H9 (cell line): ENCODE results near the gene ADAM19. TPM values are rescaled to one million over a fixed set of nuclear protein-coding genes. Genes with fewer than 3 reads are reported as not detected.
A peak's percentile ranks its signal among the peaks of the same experiment; 100 is the strongest.

Experiments used
- DNase-seq: peaks from one replicate; pipeline ENCODE4 v3.0.0-alpha.2; 2017
- H2AFZ ChIP-seq: one replicate; pipeline ENCODE4 v1.6.1; 2013; ENCODE audit warnings: mild to moderate bottlenecking, low read length, control low read depth, moderate library complexity
- H2AK5ac ChIP-seq: 2 replicates; pipeline ENCODE4 v1.6.1; 2013; ENCODE audit warnings: low read length, control low read depth, mixed read lengths; ENCODE audit not compliant: insufficient read length
- H2BK120ac ChIP-seq: one replicate; pipeline ENCODE4 v1.6.1; 2013; ENCODE audit warnings: low read depth, mild to moderate bottlenecking, low read length, control low read depth, inconsistent platforms; ENCODE audit not compliant: poor library complexity, severe bottlenecking
- H2BK12ac ChIP-seq: 2 replicates; pipeline ENCODE4 v1.6.1; 2013; ENCODE audit warnings: low read length, control low read depth, mixed read lengths, low read depth; ENCODE audit not compliant: insufficient read length
- H2BK15ac ChIP-seq: 2 replicates; pipeline ENCODE4 v1.6.1; 2013; ENCODE audit warnings: low read depth, low read length, control low read depth
- H2BK20ac ChIP-seq: one replicate; pipeline ENCODE4 v1.6.1; 2013; ENCODE audit warnings: low read depth, mild to moderate bottlenecking, low read length, control low read depth, inconsistent platforms; ENCODE audit not compliant: poor library complexity, severe bottlenecking
- H2BK5ac ChIP-seq: 2 replicates; pipeline ENCODE4 v1.6.1; 2013; ENCODE audit warnings: low read length, control low read depth, mixed read lengths; ENCODE audit not compliant: insufficient read length
- H3K14ac ChIP-seq: 2 replicates; pipeline ENCODE4 v1.6.1; 2013; ENCODE audit warnings: low read length, control low read depth; ENCODE audit not compliant: insufficient read depth
- H3K18ac ChIP-seq: 2 replicates; pipeline ENCODE4 v1.6.1; 2013; ENCODE audit warnings: low read depth, mild to moderate bottlenecking, mixed read lengths, low read length, control low read depth; ENCODE audit not compliant: insufficient read length
- H3K23ac ChIP-seq: 2 replicates; pipeline ENCODE4 v1.6.1; 2013; ENCODE audit warnings: low read length, control low read depth, mixed read lengths, low read depth; ENCODE audit not compliant: insufficient read length
- H3K23me2 ChIP-seq: 2 replicates; pipeline ENCODE4 v1.6.1; 2013; ENCODE audit warnings: low read depth, mild to moderate bottlenecking, mixed read lengths, low read length, control low read depth; ENCODE audit not compliant: insufficient read length, poor library complexity, severe bottlenecking
- H3K27ac ChIP-seq: 2 replicates; pipeline ENCODE4 v1.5.1; 2013; ENCODE audit warnings: low read length, control low read depth, mixed read lengths, low read depth; ENCODE audit not compliant: insufficient read length
- H3K27me3 ChIP-seq: 2 replicates; pipeline ENCODE4 v1.6.1; 2013; ENCODE audit warnings: low read length, control low read depth, inconsistent platforms; ENCODE audit not compliant: insufficient read depth
- H3K4ac ChIP-seq: 2 replicates; pipeline ENCODE4 v1.6.1; 2013; ENCODE audit warnings: low read depth, mild to moderate bottlenecking, control low read depth, inconsistent platforms, low read length, moderate library complexity
- H3K4me1 ChIP-seq: 2 replicates; pipeline ENCODE4 v1.6.1; 2013; ENCODE audit warnings: low read length, control low read depth, inconsistent platforms; ENCODE audit not compliant: insufficient read depth
- H3K4me2 ChIP-seq: 2 replicates; pipeline ENCODE4 v1.6.1; 2013; ENCODE audit warnings: low read length, control low read depth, mixed read lengths; ENCODE audit not compliant: insufficient read length, insufficient read depth
- H3K56ac ChIP-seq: 2 replicates; pipeline ENCODE4 v1.6.1; 2013; ENCODE audit warnings: low read depth, mild to moderate bottlenecking, mixed read lengths, low read length, control low read depth; ENCODE audit not compliant: insufficient read length
- H3K79me1 ChIP-seq: 2 replicates; pipeline ENCODE4 v1.6.1; 2013; ENCODE audit warnings: low read depth, mild to moderate bottlenecking, moderate library complexity, low read length, control low read depth, inconsistent platforms; ENCODE audit not compliant: insufficient read depth, poor library complexity, severe bottlenecking
- H3K79me2 ChIP-seq: 2 replicates; pipeline ENCODE4 v1.6.1; 2013; ENCODE audit warnings: low read length, control low read depth, inconsistent platforms; ENCODE audit not compliant: insufficient read depth
- H3K9ac ChIP-seq: 2 replicates; pipeline ENCODE4 v1.6.1; 2013; ENCODE audit warnings: low read length, control low read depth, mixed read lengths; ENCODE audit not compliant: insufficient read length; ENCODE audit errors: extremely low read depth
- H3K9me3 ChIP-seq: one replicate; pipeline ENCODE4 v1.6.1; 2013; ENCODE audit warnings: low read depth, low read length, inconsistent platforms; ENCODE audit not compliant: control insufficient read depth
- H3T11ph ChIP-seq: one replicate; pipeline ENCODE4 v1.6.1; 2013; ENCODE audit warnings: mild to moderate bottlenecking, low read length, control low read depth, inconsistent platforms
- H4K20me1 ChIP-seq: one replicate; pipeline ENCODE4 v1.6.1; 2013; ENCODE audit not compliant: control insufficient read depth, insufficient read length, insufficient read depth
- H4K5ac ChIP-seq: 2 replicates; pipeline ENCODE4 v1.6.1; 2013; ENCODE audit warnings: low read depth, mild to moderate bottlenecking, mixed read lengths, low read length, control low read depth; ENCODE audit not compliant: insufficient read length
- H4K8ac ChIP-seq: replicated peaks from 2 replicates; pipeline ENCODE4 v1.6.1; 2013; ENCODE audit warnings: low read length, control low read depth, mixed read lengths, low read depth; ENCODE audit not compliant: insufficient read length
- H4K91ac ChIP-seq: 2 replicates; pipeline ENCODE4 v1.6.1; 2013; ENCODE audit warnings: low read depth, mild to moderate bottlenecking, moderate library complexity, mixed read lengths, low read length, control low read depth; ENCODE audit not compliant: insufficient read length
- H3K27ac Mint-ChIP-seq, 3 experiments: 2 replicates in 2 of 3; 3 replicates in 1 of 3; pipeline ENCODE4 v1.8.0; 2020 to 2021; ENCODE audit warnings: mixed read lengths in 3 of 3, mild to moderate bottlenecking in 1 of 3, moderate library complexity in 1 of 3
- H3K27me3 Mint-ChIP-seq: 2 replicates; pipeline ENCODE4 v1.8.0; 2021; ENCODE audit warnings: low read depth, mild to moderate bottlenecking, moderate library complexity, mixed read lengths
- H3K36me3 Mint-ChIP-seq, 3 experiments: 2 replicates in 2 of 3; 3 replicates in 1 of 3; pipeline ENCODE4 v1.8.0; 2020 to 2021; ENCODE audit warnings: low read depth in 3 of 3, mixed read lengths in 3 of 3; ENCODE audit not compliant: insufficient read depth in 1 of 3
- H3K4me1 Mint-ChIP-seq, 2 experiments: 2 replicates each; pipeline ENCODE4 v1.8.0; 2020; ENCODE audit warnings: mixed read lengths in 2 of 2
- H3K4me3 Mint-ChIP-seq, 2 experiments: 2 replicates in 1 of 2; 3 replicates in 1 of 2; pipeline ENCODE4 v1.8.0; 2020 to 2021; ENCODE audit warnings: mild to moderate bottlenecking in 2 of 2, mixed read lengths in 2 of 2, moderate library complexity in 1 of 2
- H3K9me3 Mint-ChIP-seq, 2 experiments: 2 replicates in 1 of 2; 3 replicates in 1 of 2; pipeline ENCODE4 v1.8.0; 2020; ENCODE audit warnings: mild to moderate bottlenecking in 2 of 2, mixed read lengths in 2 of 2, moderate library complexity in 1 of 2
- WGBS: extraction: QIAGEN DNeasy Blood & Tissue Kit; methylation state at CpG from one replicate; pipeline ENCODE4 v1.1.7; 2013; ENCODE audit warnings: missing lambda C conversion rate, low lambda C conversion rate, mixed read lengths; ENCODE audit not compliant: insufficient read length; ENCODE audit errors: extremely low coverage; 5-methylcytosine and 5-hydroxymethylcytosine counted together
- total RNA-seq: library from RNA; stranded (reverse); gene quantifications from 2 replicates; pipeline ENCODE4 v1.2.1, GENCODE V29; 2021
- TF ChIP-seq, protein P1 (sequence below): fragments of 200-600 bp; sonication (generic); conservative IDR thresholded peaks from 3 replicates; pipeline ENCODE4 v1.8.0; 2021; ENCODE audit warnings: antibody characterized with exemption, mild to moderate bottlenecking

ADAM19 gene
- total RNA-seq, 1 experiment from 2014 or later = 9.9 TPM

DNA sequence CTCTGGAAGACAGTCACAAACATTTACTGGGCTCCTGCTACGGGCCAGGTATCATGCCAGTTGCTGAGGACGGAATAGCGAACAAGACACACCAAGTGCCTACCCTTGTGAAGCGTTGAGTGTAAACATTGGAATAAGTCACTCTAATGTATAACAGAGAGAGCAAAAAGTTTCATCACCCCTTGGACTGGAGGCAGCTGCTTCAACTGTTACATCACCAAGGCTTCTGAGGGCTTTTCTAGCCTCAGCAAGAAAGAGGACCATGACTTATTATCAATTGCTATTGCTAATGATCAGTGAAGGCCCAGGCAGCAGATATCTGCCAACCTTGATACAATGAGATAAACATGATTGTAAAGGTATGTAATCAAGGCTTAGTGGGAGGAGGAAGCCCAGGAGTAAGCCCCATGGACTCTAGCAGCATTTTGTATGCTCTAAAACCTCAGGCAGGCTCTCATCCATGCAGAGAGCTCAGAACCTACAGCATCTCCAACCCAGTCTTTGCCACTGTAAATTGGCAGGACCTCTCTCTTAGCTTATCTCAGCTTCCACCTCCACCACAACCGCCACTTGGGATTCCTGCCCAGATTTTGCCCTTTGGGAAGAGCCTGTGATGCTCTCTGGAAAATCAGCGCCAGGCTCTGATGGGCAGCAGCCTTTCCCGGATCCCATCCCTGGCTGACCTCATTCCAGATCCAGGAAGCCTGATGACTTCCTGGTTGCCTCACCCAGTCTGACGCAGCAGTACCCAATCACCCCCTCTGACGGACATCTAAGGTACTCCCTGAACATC lies 54.5 kb downstream of the ADAM19 start:
- Histone ChIP-seq H3K9ac (no peak overlapping the region), H2BK5ac (no peak overlapping the region), H4K91ac (no peak overlapping the region), H3K23me2 (no peaks in the 10 kb centered on the region), H3K4ac (no peak overlapping the region), H3K79me1 (no peaks in the 10 kb centered on the region), H2BK120ac (no peak overlapping the region), H3K14ac (no peak overlapping the region), H2BK12ac (no peak overlapping the region), H3K9me3 (no peaks in the 10 kb centered on the region), H2AFZ (no peak overlapping the region), H3T11ph (no peak overlapping the region), H3K4me2 (no peak overlapping the region), H2BK20ac (no peak overlapping the region), H3K56ac (no peak overlapping the region), H3K4me1 (no peaks in the 10 kb centered on the region), H3K79me2 (no peaks in the 10 kb centered on the region), H3K18ac (no peak overlapping the region), H2AK5ac (no peak overlapping the region), H3K27ac (no peak overlapping the region), H3K27me3 (no peaks in the 10 kb centered on the region), H3K23ac (no peak overlapping the region), H4K20me1 (no peaks in the 10 kb centered on the region), H4K5ac (no peak overlapping the region), H4K8ac (no peak overlapping the region), H2BK15ac (no peak overlapping the region)
- Mint-ChIP-seq H3K4me3 (no peak overlapping the region), H3K9me3 (no peaks in the 10 kb centered on the region), H3K27ac (peak overlapping the region in 1 of 3 experiments; percentile 68; a peak in 2 of 7 replicates), H3K27me3 (no peaks in the 10 kb centered on the region), H3K36me3 (no peaks in the 10 kb centered on the region), H3K4me1 (no peaks in the 10 kb centered on the region)
- no CpG with 5 or more reads among the region's 9 CpGs for WGBS
- DNase-seq = no peak
- TF ChIP-seq, protein P1, sequence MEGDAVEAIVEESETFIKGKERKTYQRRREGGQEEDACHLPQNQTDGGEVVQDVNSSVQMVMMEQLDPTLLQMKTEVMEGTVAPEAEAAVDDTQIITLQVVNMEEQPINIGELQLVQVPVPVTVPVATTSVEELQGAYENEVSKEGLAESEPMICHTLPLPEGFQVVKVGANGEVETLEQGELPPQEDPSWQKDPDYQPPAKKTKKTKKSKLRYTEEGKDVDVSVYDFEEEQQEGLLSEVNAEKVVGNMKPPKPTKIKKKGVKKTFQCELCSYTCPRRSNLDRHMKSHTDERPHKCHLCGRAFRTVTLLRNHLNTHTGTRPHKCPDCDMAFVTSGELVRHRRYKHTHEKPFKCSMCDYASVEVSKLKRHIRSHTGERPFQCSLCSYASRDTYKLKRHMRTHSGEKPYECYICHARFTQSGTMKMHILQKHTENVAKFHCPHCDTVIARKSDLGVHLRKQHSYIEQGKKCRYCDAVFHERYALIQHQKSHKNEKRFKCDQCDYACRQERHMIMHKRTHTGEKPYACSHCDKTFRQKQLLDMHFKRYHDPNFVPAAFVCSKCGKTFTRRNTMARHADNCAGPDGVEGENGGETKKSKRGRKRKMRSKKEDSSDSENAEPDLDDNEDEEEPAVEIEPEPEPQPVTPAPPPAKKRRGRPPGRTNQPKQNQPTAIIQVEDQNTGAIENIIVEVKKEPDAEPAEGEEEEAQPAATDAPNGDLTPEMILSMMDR = 0 out of 3 replicates have a peak, but pooled peaks have one; percentile 14
